ENCODE data around the gene SPEG.

SPEG gene

DNA sequence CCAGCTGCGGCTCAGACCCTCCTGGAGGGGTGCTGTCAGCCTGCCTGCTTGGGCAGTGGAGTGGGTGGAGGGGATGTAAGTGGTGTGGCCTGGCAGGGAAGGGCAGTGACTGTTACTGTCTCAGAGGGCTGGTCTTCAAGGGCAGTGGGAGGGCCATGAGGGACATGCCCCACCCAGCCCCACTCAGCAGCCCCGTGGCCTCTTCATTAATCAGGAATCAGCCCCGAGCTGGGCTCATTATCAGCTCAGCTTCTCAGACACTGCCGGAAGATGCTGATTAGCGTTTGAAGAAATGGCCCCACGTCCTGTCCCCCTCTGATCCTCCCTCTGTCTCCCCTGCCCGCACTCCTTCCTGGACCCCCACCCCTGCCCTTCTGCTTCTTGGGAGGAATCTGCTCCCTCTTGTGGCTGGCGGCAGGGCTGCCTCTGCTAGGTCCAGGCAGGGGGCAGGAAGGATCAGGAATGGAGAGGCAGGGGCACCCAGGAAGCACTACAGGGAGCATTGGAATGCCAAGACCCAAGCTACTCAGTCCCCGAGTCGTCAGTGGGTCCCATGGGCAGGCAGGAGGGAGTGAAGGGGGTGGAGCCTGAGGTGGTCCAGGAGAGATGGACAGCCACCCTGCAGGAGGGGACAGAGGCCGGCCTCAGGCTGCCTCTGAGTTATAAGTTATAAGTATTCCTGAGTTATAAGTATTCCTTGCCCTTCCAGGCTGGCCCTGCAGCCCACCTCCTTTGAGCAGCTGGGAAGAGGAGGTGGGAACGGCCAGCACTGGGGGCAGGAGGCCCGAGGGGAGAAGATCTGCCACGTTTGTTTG lies 86.6 kb downstream of the SPEG start:
- TF ChIP-seq TEAD4 (IDR thresholded peaks at IDR 0.05), result 0 out of 2 replicates have a peak, but pooled peaks have one; percentile 16
- TF ChIP-seq, protein P1, sequence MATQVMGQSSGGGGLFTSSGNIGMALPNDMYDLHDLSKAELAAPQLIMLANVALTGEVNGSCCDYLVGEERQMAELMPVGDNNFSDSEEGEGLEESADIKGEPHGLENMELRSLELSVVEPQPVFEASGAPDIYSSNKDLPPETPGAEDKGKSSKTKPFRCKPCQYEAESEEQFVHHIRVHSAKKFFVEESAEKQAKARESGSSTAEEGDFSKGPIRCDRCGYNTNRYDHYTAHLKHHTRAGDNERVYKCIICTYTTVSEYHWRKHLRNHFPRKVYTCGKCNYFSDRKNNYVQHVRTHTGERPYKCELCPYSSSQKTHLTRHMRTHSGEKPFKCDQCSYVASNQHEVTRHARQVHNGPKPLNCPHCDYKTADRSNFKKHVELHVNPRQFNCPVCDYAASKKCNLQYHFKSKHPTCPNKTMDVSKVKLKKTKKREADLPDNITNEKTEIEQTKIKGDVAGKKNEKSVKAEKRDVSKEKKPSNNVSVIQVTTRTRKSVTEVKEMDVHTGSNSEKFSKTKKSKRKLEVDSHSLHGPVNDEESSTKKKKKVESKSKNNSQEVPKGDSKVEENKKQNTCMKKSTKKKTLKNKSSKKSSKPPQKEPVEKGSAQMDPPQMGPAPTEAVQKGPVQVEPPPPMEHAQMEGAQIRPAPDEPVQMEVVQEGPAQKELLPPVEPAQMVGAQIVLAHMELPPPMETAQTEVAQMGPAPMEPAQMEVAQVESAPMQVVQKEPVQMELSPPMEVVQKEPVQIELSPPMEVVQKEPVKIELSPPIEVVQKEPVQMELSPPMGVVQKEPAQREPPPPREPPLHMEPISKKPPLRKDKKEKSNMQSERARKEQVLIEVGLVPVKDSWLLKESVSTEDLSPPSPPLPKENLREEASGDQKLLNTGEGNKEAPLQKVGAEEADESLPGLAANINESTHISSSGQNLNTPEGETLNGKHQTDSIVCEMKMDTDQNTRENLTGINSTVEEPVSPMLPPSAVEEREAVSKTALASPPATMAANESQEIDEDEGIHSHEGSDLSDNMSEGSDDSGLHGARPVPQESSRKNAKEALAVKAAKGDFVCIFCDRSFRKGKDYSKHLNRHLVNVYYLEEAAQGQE (IDR thresholded peaks at IDR 0.05; ENCODE audit: low read depth), result no peak
- TF ChIP-seq ZBTB7A (IDR thresholded peaks at IDR 0.05; ENCODE audit: low read depth), result peak; percentile 82
- TF ChIP-seq, protein P2, sequence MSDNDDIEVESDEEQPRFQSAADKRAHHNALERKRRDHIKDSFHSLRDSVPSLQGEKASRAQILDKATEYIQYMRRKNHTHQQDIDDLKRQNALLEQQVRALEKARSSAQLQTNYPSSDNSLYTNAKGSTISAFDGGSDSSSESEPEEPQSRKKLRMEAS (IDR thresholded peaks at IDR 0.05), result 0 out of 2 replicates have a peak, but pooled peaks have one; percentile 25
- no peak for TF ChIP-seq CREB1 (IDR thresholded peaks at IDR 0.05; ENCODE audit: low read depth)
- TF ChIP-seq RAD21 (IDR thresholded peaks at IDR 0.05; ENCODE audit: low read depth), result peak; percentile 59

DNA sequence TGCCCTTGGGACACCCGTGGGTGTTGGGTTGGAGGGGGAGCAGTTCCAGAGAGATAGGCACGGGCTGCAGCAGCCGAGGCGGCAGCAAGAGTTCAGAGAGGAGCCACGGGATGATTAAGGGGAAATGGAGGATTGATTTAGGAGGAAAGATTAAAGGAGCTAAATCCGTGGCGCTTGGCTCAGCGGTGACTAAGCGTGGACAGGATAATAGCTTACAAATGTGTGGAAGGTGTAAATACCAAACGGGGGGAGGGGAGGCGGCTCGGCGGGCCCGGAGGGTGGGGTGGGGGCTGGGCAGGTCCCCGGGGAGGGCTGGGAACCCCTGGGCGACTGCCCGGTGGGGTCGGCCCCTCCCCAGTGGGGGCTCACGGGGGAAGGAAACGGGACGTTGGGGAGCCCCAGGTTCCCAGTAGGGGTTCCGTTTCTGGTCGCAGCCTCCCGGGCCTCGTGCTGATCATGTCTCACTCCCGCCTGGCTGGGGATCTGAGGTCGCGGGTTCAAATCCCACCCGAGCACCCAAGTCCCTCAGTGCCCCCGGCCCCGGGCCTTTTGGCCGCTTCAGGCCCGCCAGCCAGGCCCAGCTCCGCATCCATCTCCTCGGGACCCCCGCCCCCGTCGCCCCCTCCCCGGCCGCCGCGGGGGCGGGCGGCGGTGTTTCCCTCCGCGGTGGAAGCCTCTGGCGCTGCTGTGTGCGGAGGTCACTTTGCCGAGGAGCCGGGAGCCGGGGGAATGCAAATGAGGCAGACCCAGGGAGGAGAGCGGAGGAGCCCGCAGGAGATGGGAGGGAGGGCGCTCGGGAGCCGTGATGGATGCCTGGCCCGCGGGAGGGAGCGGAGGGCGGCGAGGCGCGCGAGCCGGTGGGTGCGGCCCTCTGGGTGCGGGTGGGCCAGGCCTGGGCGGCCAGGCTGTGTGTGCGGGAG lies 87.7 kb downstream of the SPEG start:
- TF ChIP-seq FOXM1 (IDR thresholded peaks at IDR 0.05; ENCODE audit: borderline replicate concordance, low read depth), result no peak
- TF ChIP-seq CREB1 (IDR thresholded peaks at IDR 0.05; ENCODE audit: low read depth), result no peak
- no peak for TF ChIP-seq YY1 (IDR thresholded peaks at IDR 0.05; ENCODE audit: low read depth)
- no peak for TF ChIP-seq USF1 (IDR thresholded peaks at IDR 0.05)
- no peak for TF ChIP-seq ZBTB7A (IDR thresholded peaks at IDR 0.05; ENCODE audit: low read depth)
- TF ChIP-seq RAD21 (IDR thresholded peaks at IDR 0.05; ENCODE audit: low read depth), result no peak
- no peak for TF ChIP-seq TAF1 (IDR thresholded peaks at IDR 0.05; ENCODE audit: low read depth)
- no peak for TF ChIP-seq CEBPB (IDR thresholded peaks at IDR 0.05)

DNA sequence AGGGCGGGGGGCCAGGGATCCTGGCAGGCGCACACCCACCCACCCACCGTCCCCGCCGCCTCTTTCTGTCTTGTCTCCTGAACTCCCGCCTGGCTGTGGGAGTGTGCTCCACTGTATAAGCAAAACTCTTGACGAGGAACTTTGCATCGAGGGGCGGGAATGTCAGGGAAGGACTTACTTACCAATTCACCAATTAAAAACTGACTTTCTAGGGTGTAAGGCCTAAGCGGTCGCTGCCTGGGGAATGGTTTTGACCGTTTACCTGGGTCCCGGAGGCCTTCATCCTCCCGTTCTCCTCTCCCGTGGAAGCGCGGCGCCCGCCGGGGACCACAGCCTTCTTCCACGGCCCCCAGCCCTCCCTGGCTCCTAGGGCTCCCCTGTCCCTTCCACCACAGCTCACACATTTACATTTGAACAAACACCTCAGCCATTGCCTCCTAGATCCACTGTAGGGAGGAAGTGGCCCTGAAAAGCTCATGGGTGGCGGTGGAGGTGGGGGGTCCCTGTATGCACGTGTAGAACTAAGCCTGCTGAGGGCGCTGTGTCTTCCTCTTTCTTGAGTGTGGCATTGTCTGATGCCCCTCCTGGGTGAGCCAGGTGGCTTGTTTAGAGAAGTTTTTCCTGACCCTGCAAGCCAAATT lies 88.5 kb downstream of the SPEG start:
- TF ChIP-seq TEAD4 (IDR thresholded peaks at IDR 0.05) (no peak), TAF1 (IDR thresholded peaks at IDR 0.05; ENCODE audit: low read depth) (no peak), NFIC (IDR thresholded peaks at IDR 0.05) (no peak), EGR1 (IDR thresholded peaks at IDR 0.05) (no peak)

- no peak for TF ChIP-seq USF1 (IDR thresholded peaks at IDR 0.05)
- no peak for TF ChIP-seq CEBPB (IDR thresholded peaks at IDR 0.05)
- TF ChIP-seq TAF1 (IDR thresholded peaks at IDR 0.05; ENCODE audit: low read depth), result no peak
- TF ChIP-seq TCF12 (IDR thresholded peaks at IDR 0.05; ENCODE audit: low read depth), result no peak
Observed at GRCh38 chr2:219524817-219525216, 90.2 kb downstream of the SPEG start.

DNA sequence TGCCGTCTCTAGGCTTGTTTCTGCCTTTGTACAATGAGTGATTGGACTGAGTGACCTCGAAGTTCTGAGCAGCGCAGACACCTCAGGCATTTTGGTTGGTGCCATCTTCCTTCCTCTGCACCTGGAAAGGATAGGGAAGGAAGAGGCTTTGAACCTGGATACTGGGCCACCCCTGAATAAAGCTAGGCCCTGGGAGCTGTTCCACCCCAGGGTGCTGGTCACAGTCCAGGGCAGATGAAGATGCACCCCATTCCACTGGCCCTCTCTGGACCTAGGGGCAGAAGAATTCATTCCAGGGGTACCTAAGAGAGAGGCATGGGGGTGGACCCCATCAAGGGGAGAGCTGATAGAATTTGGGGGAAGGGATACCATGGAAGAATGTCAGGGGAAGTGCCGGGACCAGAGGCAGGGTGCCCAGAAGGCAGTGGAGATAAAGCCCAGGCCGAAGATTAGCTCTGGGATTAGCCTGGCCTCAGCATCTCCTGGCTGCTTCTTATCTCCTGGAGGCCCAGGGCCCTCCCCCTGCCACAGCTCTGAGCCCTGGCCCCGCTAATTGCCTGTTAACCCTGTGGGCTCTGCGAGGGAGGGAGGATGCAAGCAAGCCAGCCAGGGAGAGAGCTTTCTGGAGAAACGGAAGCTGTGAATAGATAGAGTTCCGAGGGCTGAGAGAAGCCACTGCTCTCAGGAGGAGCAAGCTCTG lies 91.0 kb downstream of the SPEG start:
- TF ChIP-seq TAF1 (IDR thresholded peaks at IDR 0.05; ENCODE audit: low read depth), result no peak
- no peak for TF ChIP-seq EP300 (IDR thresholded peaks at IDR 0.05; ENCODE audit: borderline replicate concordance)
- TF ChIP-seq, protein P1 (IDR thresholded peaks at IDR 0.05; ENCODE audit: low read depth), result no peak
- no peak for TF ChIP-seq ZBTB7A (IDR thresholded peaks at IDR 0.05; ENCODE audit: low read depth)
- no peak for TF ChIP-seq TCF12 (IDR thresholded peaks at IDR 0.05; ENCODE audit: low read depth)
- no peak for TF ChIP-seq EGR1 (IDR thresholded peaks at IDR 0.05)
- TF ChIP-seq FOXM1 (IDR thresholded peaks at IDR 0.05; ENCODE audit: borderline replicate concordance, low read depth), result no peak
- TF ChIP-seq YY1 (IDR thresholded peaks at IDR 0.05; ENCODE audit: low read depth), result no peak
- no peak for TF ChIP-seq USF1 (IDR thresholded peaks at IDR 0.05)
